HG03571 (cell line): Measurements from ENCODE around the gene SEMA7A.

Experiments
- ATAC-seq: cut with Tn5 transposase; IDR thresholded peaks from one replicate; pipeline ENCODE4 v1.9.1; 2021; ENCODE audit not compliant: unreplicated experiment

The SEMA7A gene

GRCh38 chr15:74453925-74454763, 20.4 kb upstream of the SEMA7A start:
- ATAC-seq = no peak

- ATAC-seq = no peak
Measured at GRCh38 chr15:74451861-74452835, 18.4 kb upstream of the SEMA7A start.

- ATAC-seq = no peak
Measured at GRCh38 chr15:74451322-74451721, 17.6 kb upstream of the SEMA7A start.

GRCh38 chr15:74449643-74450205, 16.0 kb upstream of the SEMA7A start:
- no peak for ATAC-seq

GRCh38 chr15:74449095-74449494, 15.3 kb upstream of the SEMA7A start:
- ATAC-seq = no peak

GRCh38 chr15:74445816-74446763, 12.3 kb upstream of the SEMA7A start:
- no peak for ATAC-seq

- no peak for ATAC-seq
Measured at GRCh38 chr15:74444106-74445062, 10.6 kb upstream of the SEMA7A start.

- no peak for ATAC-seq
Measured at GRCh38 chr15:74443100-74443909, 9.5 kb upstream of the SEMA7A start.

- no peak for ATAC-seq
Measured at GRCh38 chr15:74442604-74443003, 8.8 kb upstream of the SEMA7A start.

- ATAC-seq = no peak
Measured at GRCh38 chr15:74442063-74442462, 8.3 kb upstream of the SEMA7A start.

- no peak for ATAC-seq
Measured at GRCh38 chr15:74441248-74441941, 7.6 kb upstream of the SEMA7A start.

GRCh38 chr15:74438721-74439316, 5.1 kb upstream of the SEMA7A start:
- no peak for ATAC-seq

- ATAC-seq = no peak
Measured at GRCh38 chr15:74438206-74438605, 4.4 kb upstream of the SEMA7A start.

- no peak for ATAC-seq
Measured at GRCh38 chr15:74434263-74435136, 742 bp upstream of the SEMA7A start.

GRCh38 chr15:74432968-74433591, 678 bp downstream of the SEMA7A start:
- ATAC-seq = peak; percentile 16
